PC-9 (cell line): ENCODE results near the gene VPS37B.

Experiments used
- CTCF ChIP-seq: fragments of 200-600 bp; sonication (generic); conservative IDR thresholded peaks from 2 replicates; pipeline ENCODE4 v1.6.1; 2017; ENCODE audit warnings: mixed run types, antibody characterized with exemption, mild to moderate bottlenecking, moderate library complexity
- EZH2 ChIP-seq: fragments of 200-600 bp; sonication (generic); IDR thresholded peaks from 2 replicates; pipeline ENCODE4 v1.8.0; 2017; ENCODE audit warnings: antibody characterized with exemption, low read depth

DNA sequence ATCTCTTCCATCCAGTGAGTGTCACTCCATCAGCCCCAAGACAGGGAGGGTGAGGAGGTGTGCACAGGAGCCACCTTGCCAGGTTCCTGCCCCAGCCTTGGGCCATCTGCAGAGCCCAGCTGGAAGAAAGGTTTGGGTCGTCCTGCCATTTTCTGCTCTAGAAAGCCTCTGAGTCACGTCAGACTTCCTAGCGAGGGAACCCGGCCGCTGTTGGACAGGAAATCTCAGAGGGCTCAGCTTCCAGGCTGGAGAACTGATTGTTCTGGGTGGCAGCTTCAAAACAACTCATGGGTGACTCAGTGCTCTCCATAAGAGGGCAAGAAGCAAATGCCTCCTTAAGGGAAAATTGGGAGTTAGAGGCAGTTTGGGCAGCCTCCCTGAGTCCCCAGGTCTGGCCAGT lies 44.1 kb downstream of the VPS37B start:
- TF ChIP-seq CTCF = no peak
- no peak for TF ChIP-seq EZH2
